K562 (cell line): ENCODE measurements around the gene PPP4R3A. TPM values are rescaled to one million over a fixed set of nuclear protein-coding genes. Genes with fewer than 3 reads are reported as not detected.

ENCODE experiments used
- ATAC-seq: fragments of 200-7000 bp; cut with Tn5 transposase; 3 replicates; pipeline ENCODE4 v1.9.1; 2020; ENCODE audit warnings: moderate library complexity
- BruUV-seq: library from RNA; stranded (reverse); fragments of 400-500 nt; replicated peaks from 2 replicates; lab custom pipeline; 2021; lab: Mats Ljungman, UMichigan
- CTCF ChIA-PET: fragments of 300-600 bp; formaldehyde crosslinking; extraction: SDS; loops from one replicate; lab custom pipeline; 2021; ENCODE audit warnings: low intra/inter-chr PET ratio; lab: Yijun Ruan, JAX
- POLR2A ChIA-PET: fragments of 300-600, 350-650 bp; sonication (Branson Sonifier 250); formaldehyde crosslinking; extraction: SDS; loops from one replicate; lab custom pipeline; 2021; ENCODE audit warnings: antibody characterized with exemption, inconsistent platforms; lab: Yijun Ruan, JAX
- DNase-seq, 4 experiments: peaks; one replicate each; pipeline versions ENCODE4 v3.0.0 to v3.0.0-alpha.2; 2011 to 2018; ENCODE audit warnings: low spot score in 3 of 4, mixed read lengths in 3 of 4; ENCODE audit errors: extremely low read depth in 1 of 4
- FAIRE-seq: peaks from 2 replicates; lab custom pipeline; 2011; peaks lifted over from hg19 to GRCh38; lab: Jason Lieb, UNC
- H2AFZ ChIP-seq: 2 replicates; pipeline ENCODE4 v1.6.0; 2011; ENCODE audit warnings: low read depth, low read length, control low read depth, inconsistent platforms
- H3K27ac ChIP-seq: fragments of 200-600 bp; 3 replicates; pipeline ENCODE4 v1.8.0; 2011; ENCODE audit warnings: low read depth, mild to moderate bottlenecking, control low read depth, inconsistent platforms, low read length, moderate library complexity, mixed read lengths; ENCODE audit errors: extremely low read depth
- H3K27me3 ChIP-seq, 2 experiments: fragments of 300-600 bp in 1 of 2; 2 replicates in 1 of 2; 3 replicates in 1 of 2; pipeline versions ENCODE4 v1.6.0 to v1.8.0; 2011; ENCODE audit warnings: inconsistent platforms in 2 of 2, low read length in 2 of 2, mild to moderate bottlenecking in 1 of 2, mixed read lengths in 1 of 2, moderate library complexity in 1 of 2; ENCODE audit not compliant: control insufficient read depth in 2 of 2, insufficient read depth in 2 of 2
- H3K36me3 ChIP-seq: fragments of 300-600 bp; 3 replicates; pipeline ENCODE4 v1.8.0; 2011; ENCODE audit warnings: mild to moderate bottlenecking, low read length, inconsistent platforms; ENCODE audit not compliant: control insufficient read depth, insufficient read depth
- H3K4me1 ChIP-seq, 2 experiments: fragments of 200-600 bp in 1 of 2; replicated peaks in 1 of 2; 2 replicates in 1 of 2; 3 replicates in 1 of 2; pipeline versions ENCODE4 v1.5.1 to v1.8.0; 2011; ENCODE audit warnings: inconsistent platforms in 2 of 2, low read length in 2 of 2, mild to moderate bottlenecking in 1 of 2, mixed read lengths in 1 of 2, moderate library complexity in 1 of 2; ENCODE audit not compliant: control insufficient read depth in 2 of 2, insufficient read depth in 2 of 2
- H3K4me2 ChIP-seq: 2 replicates; pipeline ENCODE4 v1.6.1; 2011; ENCODE audit warnings: low read length, control low read depth, inconsistent platforms, mixed read lengths; ENCODE audit not compliant: insufficient read depth
- H3K4me3 ChIP-seq: fragments of 200-600 bp; sonication (generic), shearing (Covaris generic); 2 replicates; pipeline ENCODE4 v1.5.1; 2016; ENCODE audit warnings: control low read depth, inconsistent platforms
- H3K79me2 ChIP-seq: fragments of 200-600 bp; 3 replicates; pipeline ENCODE4 v1.8.0; 2011; ENCODE audit warnings: low read length, inconsistent platforms; ENCODE audit not compliant: control insufficient read depth, insufficient read depth
- H3K9ac ChIP-seq, 2 experiments: 2 replicates each; pipeline versions ENCODE4 v1.6.0 to v1.6.1; 2011; ENCODE audit warnings: low read depth in 2 of 2, low read length in 2 of 2, control low read depth in 1 of 2, inconsistent platforms in 1 of 2, mild to moderate bottlenecking in 1 of 2, mixed read lengths in 1 of 2; ENCODE audit not compliant: insufficient read depth in 1 of 2
- H3K9me1 ChIP-seq: one replicate; pipeline ENCODE4 v1.6.0; 2011; ENCODE audit warnings: inconsistent platforms, mild to moderate bottlenecking, low read length, moderate library complexity; ENCODE audit not compliant: control insufficient read depth, insufficient read depth
- H3K9me3 ChIP-seq: replicated peaks from 2 replicates; pipeline ENCODE4 v1.5.1; 2011; ENCODE audit warnings: low read depth, low read length, inconsistent platforms; ENCODE audit not compliant: control insufficient read depth, insufficient read depth
- H4K20me1 ChIP-seq: replicated peaks from 2 replicates; pipeline ENCODE4 v1.6.1; 2011; ENCODE audit warnings: low read length, inconsistent platforms, mixed read lengths; ENCODE audit not compliant: control insufficient read depth, insufficient read depth
- KAT2B ChIP-seq: IDR thresholded peaks from one replicate; pipeline ENCODE4 v1.6.1; 2012; ENCODE audit warnings: low read depth, mild to moderate bottlenecking, control low read depth, inconsistent platforms, low read length, moderate library complexity
- POLR2G ChIP-seq: fragments of 200-400 bp; formaldehyde crosslinking; IDR thresholded peaks from 2 replicates; pipeline ENCODE4 v1.6.1; 2017; ENCODE audit warnings: low read depth, mild to moderate bottlenecking, antibody characterized with exemption, low read length, moderate library complexity
- PPARD ChIP-seq: fragments of 250-450 bp; sonication (Bioruptor Pico); IDR thresholded peaks from 2 replicates; pipeline ENCODE4 v1.8.0; 2022; ENCODE audit warnings: inconsistent platforms, mild to moderate bottlenecking, moderate library complexity
- ZC3H11A ChIP-seq: IDR thresholded peaks from 2 replicates; pipeline ENCODE4 v1.6.1; 2012; ENCODE audit warnings: low read depth, low read length, improper control_type of control experiment
- ZNF561 ChIP-seq: fragments of 450-650 bp; formaldehyde crosslinking; conservative IDR thresholded peaks from 2 replicates; pipeline ENCODE4 v1.4.0; 2020; ENCODE audit warnings: mild to moderate bottlenecking, moderate library complexity
- WGBS: fragments of 100-300 bp; shearing (Covaris generic); methylation state at CpG from one replicate; pipeline ENCODE4 v1.1.6; 2016; ENCODE audit warnings: low coverage, mixed read lengths; ENCODE audit not compliant: insufficient coverage; ENCODE audit errors: missing lambda C conversion rate; 5-methylcytosine and 5-hydroxymethylcytosine counted together
- in situ Hi-C: fragments of 300-500 bp; cut with MboI; formaldehyde crosslinking; loops from 4 replicates; pipeline ENCODE4 v1.15.0; 2018; ENCODE audit warnings: inconsistent platforms, mixed read lengths
- intact Hi-C: fragments of 100-400 bp; cut with micrococcal nuclease; formaldehyde crosslinking; loops from 2 replicates; pipeline ENCODE4 v1.14.2; 2022
- polyA plus RNA-seq, 8 experiments: library from polyadenylated mRNA; depleted of rRNA in 4 of 8; stranded (reverse) in 5 of 8; unstranded in 3 of 8; fragments of >200 nt; fragmentation: Nextera tagmentation in 2 of 8; fragmentation: Illumina TruSeq in 1 of 8; extraction: Ambion mirVana in 2 of 8; extraction: Trizol in 1 of 8; gene quantifications; 2 replicates each; pipeline versions ENCODE4 v1.2.1 to v1.2.3, GENCODE V29; 2011 to 2014; ENCODE audit warnings: inconsistent platforms in 1 of 8, missing spikeins in 1 of 8
- total RNA-seq, 7 experiments: library from RNA; depleted of rRNA in 6 of 7; stranded (reverse); fragments of >200 nt in 6 of 7; fragmentation: Illumina TruSeq in 2 of 7; extraction: Trizol in 2 of 7; gene quantifications; 2 replicates each; pipeline versions ENCODE4 v1.2.1 to v1.2.3, GENCODE V29; 2011 to 2021; ENCODE audit warnings: low replicate concordance in 1 of 7
- TF ChIP-seq, protein P1 (sequence below), 2 experiments: fragments of 450-650 bp; IDR thresholded peaks; 2 replicates each; pipeline ENCODE4 v1.6.1; 2016; ENCODE audit warnings: mild to moderate bottlenecking in 2 of 2, borderline replicate concordance in 1 of 2, low read depth in 1 of 2, moderate library complexity in 1 of 2

The PPP4R3A gene
- total and polyA plus RNA-seq, 9 of the 15 experiments (the other 6 are each of a cell fraction or from before 2014, with no cell fraction given): 9.5 to 54.9 (median 44.9) TPM

GRCh38 chr14:91464615-91465205 is 45.4 kb downstream of the PPP4R3A start:
- no peak overlapping the region for H3K27ac ChIP-seq
- intact Hi-C loops: no loop called here
- DNase-seq: no peak
- H2AFZ ChIP-seq: no peak overlapping the region
- ChIA-PET POLR2A (interaction anchor here (0.9 kb wide), 1 partner anchor 418 kb away, joined by 4 read pairs; no protein-coding TSS in a partner anchor), CTCF (no interaction called here)
- H3K79me2 ChIP-seq: no peaks in the 10 kb centered on the region; the same call in 2 of the 3 replicates
- H4K20me1 ChIP-seq: no peaks in the 10 kb centered on the region
- peaks cover 87% of the 10 kb centered on the region for H3K36me3 ChIP-seq
- no peaks in the 10 kb centered on the region for H3K9me3 ChIP-seq
- H3K9ac ChIP-seq: no peak overlapping the region
- H3K4me1 ChIP-seq: no peaks in the 10 kb centered on the region; a peak in 1 of 5 replicates
- TF ChIP-seq KAT2B (no peak), ZNF561 (CRISPR knock-in tag) (no peak), ZC3H11A (no peak), POLR2G (no peak), PPARD (CRISPR knock-in tag) (no peak)
- TF ChIP-seq, protein P1, sequence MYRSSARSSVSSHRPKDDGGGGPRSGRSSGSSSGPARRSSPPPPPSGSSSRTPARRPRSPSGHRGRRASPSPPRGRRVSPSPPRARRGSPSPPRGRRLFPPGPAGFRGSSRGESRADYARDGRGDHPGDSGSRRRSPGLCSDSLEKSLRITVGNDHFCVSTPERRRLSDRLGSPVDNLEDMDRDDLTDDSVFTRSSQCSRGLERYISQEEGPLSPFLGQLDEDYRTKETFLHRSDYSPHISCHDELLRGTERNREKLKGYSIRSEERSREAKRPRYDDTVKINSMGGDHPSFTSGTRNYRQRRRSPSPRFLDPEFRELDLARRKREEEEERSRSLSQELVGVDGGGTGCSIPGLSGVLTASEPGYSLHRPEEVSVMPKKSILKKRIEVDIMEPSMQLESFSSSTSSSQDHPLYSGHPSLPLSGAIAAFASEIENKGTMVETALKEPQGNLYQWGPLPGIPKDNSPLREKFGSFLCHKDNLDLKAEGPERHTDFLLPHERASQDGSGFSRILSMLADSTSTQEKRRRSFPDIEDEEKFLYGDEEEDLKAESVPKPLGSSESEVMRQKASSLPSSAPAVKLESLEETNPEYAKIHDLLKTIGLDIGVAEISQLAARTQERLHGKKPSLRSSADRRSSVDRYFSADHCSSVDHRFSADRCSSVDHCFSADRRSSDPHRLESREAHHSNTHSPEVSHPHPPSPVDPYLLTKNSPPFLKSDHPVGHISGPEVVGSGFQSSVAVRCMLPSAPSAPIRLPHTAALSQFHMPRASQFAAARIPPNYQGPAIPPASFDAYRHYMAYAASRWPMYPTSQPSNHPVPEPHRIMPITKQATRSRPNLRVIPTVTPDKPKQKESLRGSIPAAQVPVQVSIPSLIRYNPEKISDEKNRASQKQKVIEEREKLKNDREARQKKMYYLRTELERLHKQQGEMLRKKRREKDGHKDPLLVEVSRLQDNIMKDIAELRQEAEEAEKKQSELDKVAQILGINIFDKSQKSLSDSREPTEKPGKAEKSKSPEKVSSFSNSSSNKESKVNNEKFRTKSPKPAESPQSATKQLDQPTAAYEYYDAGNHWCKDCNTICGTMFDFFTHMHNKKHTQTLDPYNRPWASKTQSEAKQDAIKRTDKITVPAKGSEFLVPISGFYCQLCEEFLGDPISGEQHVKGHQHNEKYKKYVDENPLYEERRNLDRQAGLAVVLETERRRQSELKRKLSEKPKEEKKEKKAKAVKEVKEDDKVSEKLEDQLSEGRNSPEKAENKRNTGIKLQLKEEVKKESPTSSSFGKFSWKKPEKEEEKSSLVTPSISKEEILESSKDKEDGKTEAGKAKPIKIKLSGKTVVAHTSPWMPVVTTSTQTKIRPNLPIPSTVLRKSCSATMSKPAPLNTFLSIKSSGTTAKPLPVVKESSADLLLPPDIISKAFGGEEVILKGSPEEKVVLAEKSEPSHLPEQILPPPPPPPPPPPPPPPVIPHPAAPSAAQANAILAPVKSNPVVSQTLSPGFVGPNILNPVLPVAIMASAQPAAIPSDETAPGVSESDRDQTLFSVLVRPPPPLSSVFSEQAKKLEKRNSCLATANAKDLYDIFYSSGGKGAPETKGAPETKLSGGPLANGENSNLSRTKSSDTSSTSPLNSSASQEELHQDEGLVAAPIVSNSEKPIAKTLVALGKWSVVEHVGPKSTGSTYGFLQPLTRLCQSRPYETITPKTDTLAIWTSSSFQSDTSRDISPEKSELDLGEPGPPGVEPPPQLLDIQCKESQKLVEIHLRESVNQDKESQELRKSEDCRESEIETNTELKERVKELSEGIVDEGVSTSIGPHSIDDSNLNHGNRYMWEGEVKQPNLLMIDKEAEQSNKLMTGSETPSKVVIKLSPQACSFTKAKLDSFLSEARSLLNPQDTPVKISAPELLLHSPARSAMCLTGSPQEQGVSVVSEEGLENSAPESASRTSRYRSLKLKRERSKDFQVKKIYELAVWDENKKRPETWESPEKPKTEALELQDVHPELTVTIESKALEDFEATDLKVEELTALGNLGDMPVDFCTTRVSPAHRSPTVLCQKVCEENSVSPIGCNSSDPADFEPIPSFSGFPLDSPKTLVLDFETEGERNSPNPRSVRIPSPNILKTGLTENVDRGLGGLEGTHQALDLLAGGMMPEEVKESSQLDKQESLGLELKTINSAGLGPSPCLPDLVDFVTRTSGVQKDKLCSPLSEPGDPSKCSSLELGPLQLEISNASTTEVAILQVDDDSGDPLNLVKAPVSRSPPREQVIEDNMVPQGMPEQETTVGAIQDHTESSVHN (IDR thresholded peaks at IDR 0.05; ENCODE audit: borderline replicate concordance in 1 of 2, low read depth in 1 of 2): no peak
- no peak for FAIRE-seq
- in situ Hi-C loops: no loop called here
- ATAC-seq: no peak
- H3K9me1 ChIP-seq: no peaks in the 10 kb centered on the region
- no peaks in the 10 kb centered on the region for H3K27me3 ChIP-seq
- H3K4me3 ChIP-seq: no peak overlapping the region
- BruUV-seq: no TSS peak
- no peak overlapping the region for H3K4me2 ChIP-seq
- WGBS: 67% methylated on average over 3 of the region's 3 CpGs
